CD4-positive, CD25-positive, alpha-beta regulatory T cell (primary cell): Measurements from ENCODE around the gene PCGF1. TPM values are rescaled to one million over a fixed set of nuclear protein-coding genes. Genes with fewer than 3 reads are reported as not detected.

Experiments used
- ATAC-seq, 2 donors: fragments of 150-1000 bp; cut with Tn5 transposase; one replicate each; pipeline ENCODE4 v1.10.0; 2021; ENCODE audit warnings: low read depth in 2 of 2, moderate number of reproducible peaks in 2 of 2, moderate library complexity in 1 of 2
- DNase-seq, 3 donors: peaks; one replicate each; pipeline versions ENCODE4 v3.0.0 to v3.0.0-alpha.2; 2012 to 2022; ENCODE audit warnings: mixed read lengths in 1 of 3
- H3K27ac ChIP-seq: one replicate; pipeline ENCODE4 v1.7.0; 2013; ENCODE audit warnings: mild to moderate bottlenecking, low read length; ENCODE audit not compliant: insufficient read depth, poor library complexity, severe bottlenecking
- H3K27me3 ChIP-seq: one replicate; pipeline ENCODE4 v1.7.0; 2013; ENCODE audit warnings: low read length; ENCODE audit not compliant: control insufficient read depth, insufficient read depth
- H3K36me3 ChIP-seq: one replicate; pipeline ENCODE4 v1.7.0; 2013; ENCODE audit warnings: mild to moderate bottlenecking, low read length, moderate library complexity; ENCODE audit not compliant: control insufficient read depth, insufficient read depth
- H3K4me1 ChIP-seq: 2 replicates; pipeline ENCODE4 v1.7.0; 2013; ENCODE audit warnings: mild to moderate bottlenecking, low read length; ENCODE audit not compliant: insufficient read depth, control insufficient read depth, poor library complexity, severe bottlenecking
- H3K4me3 ChIP-seq: one replicate; pipeline ENCODE4 v1.7.0; 2013; ENCODE audit warnings: low read depth, mild to moderate bottlenecking, low read length, moderate library complexity
- H3K9me3 ChIP-seq, 2 experiments: 1 replicate in 1 of 2; 2 replicates in 1 of 2; pipeline ENCODE4 v1.7.0; 2013; ENCODE audit warnings: low read length in 2 of 2, mild to moderate bottlenecking in 1 of 2, moderate library complexity in 1 of 2; ENCODE audit not compliant: control insufficient read depth in 2 of 2
- H3K27ac Mint-ChIP-seq, 3 donors: one replicate each; pipeline ENCODE4 v1.8.0; 2020 to 2022; ENCODE audit warnings: mild to moderate bottlenecking in 3 of 3, mixed read lengths in 3 of 3, moderate library complexity in 2 of 3
- H3K27me3 Mint-ChIP-seq: one replicate; pipeline ENCODE4 v1.8.0; 2022; ENCODE audit warnings: mild to moderate bottlenecking, mixed read lengths
- H3K36me3 Mint-ChIP-seq: one replicate; pipeline ENCODE4 v1.8.0; 2020; ENCODE audit warnings: mixed read lengths
- H3K4me1 Mint-ChIP-seq, 4 donors: one replicate each; pipeline ENCODE4 v1.8.0; 2020 to 2022; ENCODE audit warnings: mixed read lengths in 4 of 4, mild to moderate bottlenecking in 1 of 4
- H3K4me3 Mint-ChIP-seq, 4 donors: one replicate each; pipeline ENCODE4 v1.8.0; 2020 to 2022; ENCODE audit warnings: mild to moderate bottlenecking in 4 of 4, mixed read lengths in 4 of 4, moderate library complexity in 3 of 4
- H3K9me3 Mint-ChIP-seq, 7 donors: one replicate each; pipeline ENCODE4 v1.8.0; 2020 to 2022; ENCODE audit warnings: mixed read lengths in 7 of 7, mild to moderate bottlenecking in 3 of 7, moderate library complexity in 2 of 7
- polyA plus RNA-seq, 4 donors: library from polyadenylated mRNA; unstranded; fragments of 300-500 nt; fragmentation: Illumina TruSeq; gene quantifications; one replicate each; pipeline ENCODE4 v1.2.3, GENCODE V29; 2021
- total RNA-seq: library from RNA; stranded (reverse); gene quantifications from one replicate; pipeline ENCODE4 v1.2.3, GENCODE V29; 2022

Gene PCGF1
- total and polyA plus RNA-seq, 5 donors from 2014 or later, result 13.8 to 23.9 (median 16.7) TPM

- no peak for DNase-seq
- peaks cover 58% of the 10 kb centered on the region for H3K27me3 Mint-ChIP-seq
- peaks cover 0 to 2% (median 0%) of the 10 kb centered on the region in 7 donors for H3K9me3 Mint-ChIP-seq
These were observed 38.5 kb upstream of the PCGF1 start for GRCh38 chr2:74546004-74546403.

GRCh38 chr2:74544634-74545033, 37.1 kb upstream of the PCGF1 start:
- peak in 1 of 3 donors; percentile 35 for DNase-seq
- Histone ChIP-seq H3K36me3 (no peaks in the 10 kb centered on the region), H3K27me3 (peaks cover 30% of the 10 kb centered on the region), H3K27ac (no peak overlapping the region), H3K4me1 (peaks cover 13% of the 10 kb centered on the region), H3K4me3 (no peak overlapping the region), H3K9me3 (no peaks in the 10 kb centered on the region)
- no peaks in the 10 kb centered on the region for H3K36me3 Mint-ChIP-seq
- no peak overlapping the region for H3K27ac Mint-ChIP-seq
- peaks cover 49% of the 10 kb centered on the region for H3K27me3 Mint-ChIP-seq
- H3K4me1 Mint-ChIP-seq, result peaks cover 5 to 13% (median 7%) of the 10 kb centered on the region in 4 donors
- peaks cover 0 to 2% (median 0%) of the 10 kb centered on the region in 7 donors for H3K9me3 Mint-ChIP-seq
- ATAC-seq, result no peak
- H3K4me3 Mint-ChIP-seq, result peak overlapping the region in 1 of 4 donors; percentile 40

More at GRCh38 chr2:74546004-74546403, 38.5 kb upstream of the PCGF1 start:
- Histone ChIP-seq H3K9me3 (no peaks in the 10 kb centered on the region), H3K27me3 (peaks cover 35% of the 10 kb centered on the region), H3K27ac (no peak overlapping the region), H3K36me3 (no peaks in the 10 kb centered on the region), H3K4me1 (peaks cover 13% of the 10 kb centered on the region), H3K4me3 (no peak overlapping the region)
- Mint-ChIP-seq H3K27ac (no peak overlapping the region), H3K4me3 (no peak overlapping the region), H3K4me1 (peaks cover 5 to 14% (median 7%) of the 10 kb centered on the region in 4 donors), H3K36me3 (no peaks in the 10 kb centered on the region)
- no peak for ATAC-seq

GRCh38 chr2:74542978-74543377, 35.5 kb upstream of the PCGF1 start:
- H3K27me3 ChIP-seq, result peaks cover 29% of the 10 kb centered on the region
- no peak overlapping the region for H3K4me3 Mint-ChIP-seq
- H3K9me3 Mint-ChIP-seq, result peaks cover 0 to 2% (median 0%) of the 10 kb centered on the region in 7 donors
- no peaks in the 10 kb centered on the region for H3K36me3 Mint-ChIP-seq
- H3K4me3 ChIP-seq, result no peak overlapping the region
- no peaks in the 10 kb centered on the region for H3K9me3 ChIP-seq
- H3K27me3 Mint-ChIP-seq, result peaks cover 50% of the 10 kb centered on the region
- H3K4me1 ChIP-seq, result no peaks in the 10 kb centered on the region
- H3K36me3 ChIP-seq, result no peaks in the 10 kb centered on the region
- DNase-seq (no peak), ATAC-seq (no peak)
- no peak overlapping the region for H3K27ac ChIP-seq
- H3K4me1 Mint-ChIP-seq, result peaks cover 0 to 2% (median under 1%) of the 10 kb centered on the region in 4 donors
- no peak overlapping the region for H3K27ac Mint-ChIP-seq

- Histone ChIP-seq H3K4me1 (no peaks in the 10 kb centered on the region), H3K9me3 (no peaks in the 10 kb centered on the region), H3K27me3 (peaks cover 28% of the 10 kb centered on the region), H3K36me3 (no peaks in the 10 kb centered on the region), H3K4me3 (no peak overlapping the region), H3K27ac (no peak overlapping the region)
- H3K36me3 Mint-ChIP-seq, result no peaks in the 10 kb centered on the region
- H3K9me3 Mint-ChIP-seq, result peaks cover 0 to 2% (median 0%) of the 10 kb centered on the region in 7 donors
- no peak overlapping the region for H3K4me3 Mint-ChIP-seq
- DNase-seq, result no peak
- H3K27ac Mint-ChIP-seq, result no peak overlapping the region
- ATAC-seq, result no peak
- H3K27me3 Mint-ChIP-seq, result peaks cover 32% of the 10 kb centered on the region
- no peaks in the 10 kb centered on the region for H3K4me1 Mint-ChIP-seq
These were observed 32.8 kb upstream of the PCGF1 start for GRCh38 chr2:74540291-74540690.

- Mint-ChIP-seq H3K4me3 (no peak overlapping the region), H3K27ac (no peak overlapping the region)
- DNase-seq, result no peak
These were observed 31.4 kb upstream of the PCGF1 start for GRCh38 chr2:74538881-74539339.

GRCh38 chr2:74537140-74537539, 29.6 kb upstream of the PCGF1 start:
- Mint-ChIP-seq H3K36me3 (peaks cover 8% of the 10 kb centered on the region), H3K27ac (no peak overlapping the region), H3K27me3 (peaks cover 19% of the 10 kb centered on the region), H3K4me3 (no peak overlapping the region), H3K9me3 (no peaks in the 10 kb centered on the region), H3K4me1 (peaks cover 3 to 4% (median 3%) of the 10 kb centered on the region in 4 donors)
- ATAC-seq (no peak), DNase-seq (no peak)
- no peaks in the 10 kb centered on the region for H3K9me3 ChIP-seq
- peaks cover 19% of the 10 kb centered on the region for H3K27me3 ChIP-seq
- no peaks in the 10 kb centered on the region for H3K4me1 ChIP-seq
- no peaks in the 10 kb centered on the region for H3K36me3 ChIP-seq
- no peak overlapping the region for H3K4me3 ChIP-seq
- H3K27ac ChIP-seq, result no peak overlapping the region

More at GRCh38 chr2:74538881-74539339, 31.4 kb upstream of the PCGF1 start:
- no peaks in the 10 kb centered on the region for H3K4me1 ChIP-seq
- Mint-ChIP-seq H3K36me3 (no peaks in the 10 kb centered on the region), H3K9me3 (peaks cover 0 to 2% (median 0%) of the 10 kb centered on the region in 7 donors), H3K4me1 (no peaks in the 10 kb centered on the region), H3K27me3 (peaks cover 26% of the 10 kb centered on the region)
- ATAC-seq, result no peak
- H3K9me3 ChIP-seq, result no peaks in the 10 kb centered on the region
- no peak overlapping the region for H3K27ac ChIP-seq
- H3K4me3 ChIP-seq, result no peak overlapping the region
- H3K36me3 ChIP-seq, result no peaks in the 10 kb centered on the region
- peaks cover 23% of the 10 kb centered on the region for H3K27me3 ChIP-seq

- no peaks in the 10 kb centered on the region for H3K9me3 ChIP-seq
- H3K36me3 ChIP-seq, result no peaks in the 10 kb centered on the region
- Mint-ChIP-seq H3K27ac (no peak overlapping the region), H3K9me3 (no peaks in the 10 kb centered on the region), H3K4me1 (peaks cover 7 to 11% (median 9%) of the 10 kb centered on the region in 4 donors), H3K4me3 (no peak overlapping the region), H3K36me3 (peaks cover 10% of the 10 kb centered on the region), H3K27me3 (peaks cover 19% of the 10 kb centered on the region)
- H3K27ac ChIP-seq, result no peak overlapping the region
- peaks cover 5% of the 10 kb centered on the region for H3K4me1 ChIP-seq
- no peak for DNase-seq
- no peak for ATAC-seq
- H3K27me3 ChIP-seq, result peaks cover 19% of the 10 kb centered on the region
- no peak overlapping the region for H3K4me3 ChIP-seq
These were observed 28.9 kb upstream of the PCGF1 start for GRCh38 chr2:74536166-74536950.
